GM21515 (cell line): ENCODE measurements around the gene OGFOD2.
A peak's percentile ranks its signal among the peaks of the same experiment; 100 is the strongest.
"Not testable (repeated sequence)": the region's sequence is repeated elsewhere in the genome, so short reads cannot be mapped to it uniquely, and the experiment has no call there.

ENCODE experiments used
- ATAC-seq: cut with Tn5 transposase; IDR thresholded peaks from one replicate; pipeline ENCODE4 v1.9.1; 2021; ENCODE audit not compliant: unreplicated experiment

The OGFOD2 gene

GRCh38 chr12:122974892-122975789 lies at the start of gene OGFOD2:
OGFOD2 (plus strand) TSS chr12:122975244; CDS start chr12:122975252, 8 bp downstream.
- ATAC-seq, result peak; percentile 66

- ATAC-seq, result no peak
Measured at GRCh38 chr12:122927756-122928403, 47.2 kb upstream of the OGFOD2 start.

- no peak for ATAC-seq
Measured at GRCh38 chr12:122928404-122929147, 46.5 kb upstream of the OGFOD2 start.

GRCh38 chr12:122929148-122929538 lies 45.9 kb upstream of the OGFOD2 start:
- ATAC-seq, result no peak

- no peak for ATAC-seq
Measured at GRCh38 chr12:122929812-122930211, 45.2 kb upstream of the OGFOD2 start.

- ATAC-seq, result no peak
Measured at GRCh38 chr12:122932207-122932606, 42.8 kb upstream of the OGFOD2 start.

- no peak for ATAC-seq
Measured at GRCh38 chr12:122934722-122935121, 40.3 kb upstream of the OGFOD2 start.

GRCh38 chr12:122935318-122935717 lies 39.7 kb upstream of the OGFOD2 start:
- ATAC-seq, result no peak

GRCh38 chr12:122937622-122938091 lies 37.4 kb upstream of the OGFOD2 start:
- no peak for ATAC-seq

- ATAC-seq, result no peak
Measured at GRCh38 chr12:122939125-122939524, 35.9 kb upstream of the OGFOD2 start.

GRCh38 chr12:122941351-122941750 lies 33.7 kb upstream of the OGFOD2 start:
- not testable (repeated sequence) for ATAC-seq

GRCh38 chr12:122942637-122943036 lies 32.4 kb upstream of the OGFOD2 start:
- ATAC-seq, result no peak

GRCh38 chr12:122943196-122943595 lies 31.8 kb upstream of the OGFOD2 start:
- no peak for ATAC-seq

GRCh38 chr12:122944605-122945592 lies 30.1 kb upstream of the OGFOD2 start:
- ATAC-seq, result no peak

GRCh38 chr12:122946690-122947341 lies 28.2 kb upstream of the OGFOD2 start:
- peak; percentile 52 for ATAC-seq

GRCh38 chr12:122947352-122947792 lies 27.7 kb upstream of the OGFOD2 start:
- no peak for ATAC-seq

- ATAC-seq, result no peak
Measured at GRCh38 chr12:122948605-122949004, 26.4 kb upstream of the OGFOD2 start.

- no peak for ATAC-seq
Measured at GRCh38 chr12:122949405-122949804, 25.6 kb upstream of the OGFOD2 start.

- ATAC-seq, result no peak
Measured at GRCh38 chr12:122949816-122950675, 25.0 kb upstream of the OGFOD2 start.
